RWPE2 (cell line): ENCODE data around the gene LRRC8B.
A peak's percentile ranks its signal among the peaks of the same experiment; 100 is the strongest.

Experiments used
- ATAC-seq: fragments of 200-7000 bp; cut with Tn5 transposase; 3 replicates; pipeline ENCODE4 v1.9.1; 2021; ENCODE audit warnings: low read depth
- DNase-seq: peaks from one replicate; pipeline ENCODE4 v3.0.0-alpha.2; 2020; ENCODE audit warnings: low spot score
- H3K27ac ChIP-seq: fragments of 450-650 bp; 2 replicates; pipeline ENCODE4 v1.5.1; 2017; ENCODE audit warnings: mild to moderate bottlenecking; ENCODE audit not compliant: poor library complexity, severe bottlenecking
- H3K27me3 ChIP-seq: fragments of 250-450 bp; sonication (Bioruptor Pico); 2 replicates; pipeline ENCODE4 v1.5.1; 2021; ENCODE audit warnings: mild to moderate bottlenecking, moderate library complexity; ENCODE audit not compliant: insufficient read depth, poor library complexity, severe bottlenecking
- H3K36me3 ChIP-seq: fragments of 250-450 bp; sonication (Bioruptor Pico); 2 replicates; pipeline ENCODE4 v1.5.1; 2020; ENCODE audit warnings: low read depth, mild to moderate bottlenecking, moderate library complexity
- H3K4me1 ChIP-seq: fragments of 250-450 bp; sonication (Bioruptor Pico); 2 replicates; pipeline ENCODE4 v1.5.1; 2021; ENCODE audit warnings: mild to moderate bottlenecking, moderate library complexity; ENCODE audit not compliant: insufficient read depth, poor library complexity, severe bottlenecking
- H3K4me3 ChIP-seq: fragments of 250-450 bp; sonication (Bioruptor Pico); 2 replicates; pipeline ENCODE4 v1.5.1; 2021; ENCODE audit warnings: mild to moderate bottlenecking, moderate library complexity; ENCODE audit not compliant: severe bottlenecking
- H3K9me3 ChIP-seq: fragments of 250-450 bp; sonication (Bioruptor Pico); 2 replicates; pipeline ENCODE4 v1.5.1; 2021; ENCODE audit warnings: mild to moderate bottlenecking, moderate library complexity; ENCODE audit not compliant: severe bottlenecking
- CTCF ChIP-seq: fragments of 450-650 bp; IDR thresholded peaks from one replicate; pipeline ENCODE4 v1.5.1; 2017; ENCODE audit warnings: mild to moderate bottlenecking, moderate library complexity; ENCODE audit not compliant: poor library complexity, severe bottlenecking

LRRC8B gene

GRCh38 chr1:89524369-89525168, at the start of gene LRRC8B:
Gene LRRC8B (plus strand): TSS chr1:89524829. CDS start chr1:89582651, 57,822 bp downstream.
- H3K27ac ChIP-seq: no peak within 1 kb of the TSS
- H3K27me3 ChIP-seq: no peaks in the 10 kb centered on the region
- H3K36me3 ChIP-seq: no peaks in the 10 kb centered on the region
- H3K4me3 ChIP-seq: peak within 1 kb of the TSS; percentile 87
- H3K4me1 ChIP-seq: no peaks in the 10 kb centered on the region
- ATAC-seq: peak; percentile 92
- H3K9me3 ChIP-seq: no peaks in the 10 kb centered on the region
- TF ChIP-seq CTCF: no peak
- DNase-seq: peak; percentile 83

GRCh38 chr1:89475269-89475668, 49.4 kb upstream of the LRRC8B start:
- no peak for DNase-seq
- Histone ChIP-seq H3K9me3 (no peaks in the 10 kb centered on the region), H3K27me3 (no peaks in the 10 kb centered on the region), H3K4me1 (no peaks in the 10 kb centered on the region), H3K4me3 (no peak overlapping the region), H3K27ac (no peak overlapping the region), H3K36me3 (no peaks in the 10 kb centered on the region)
- no peak for TF ChIP-seq CTCF
- no peak for ATAC-seq

- Histone ChIP-seq H3K4me3 (no peak overlapping the region), H3K4me1 (no peaks in the 10 kb centered on the region), H3K9me3 (no peaks in the 10 kb centered on the region), H3K27ac (no peak overlapping the region), H3K36me3 (no peaks in the 10 kb centered on the region), H3K27me3 (no peaks in the 10 kb centered on the region)
- no peak for ATAC-seq
- no peak for TF ChIP-seq CTCF
- no peak for DNase-seq
Observed at GRCh38 chr1:89476072-89476471, 48.6 kb upstream of the LRRC8B start.

GRCh38 chr1:89483010-89483756, 41.4 kb upstream of the LRRC8B start:
- Histone ChIP-seq H3K36me3 (no peaks in the 10 kb centered on the region), H3K27ac (no peak overlapping the region), H3K27me3 (no peaks in the 10 kb centered on the region), H3K4me3 (no peak overlapping the region), H3K4me1 (no peaks in the 10 kb centered on the region), H3K9me3 (no peaks in the 10 kb centered on the region)
- peak; percentile 86 for ATAC-seq
- DNase-seq: no peak
- TF ChIP-seq CTCF: peak; percentile 92

- Histone ChIP-seq H3K27me3 (no peaks in the 10 kb centered on the region), H3K4me3 (no peak overlapping the region), H3K27ac (no peak overlapping the region), H3K4me1 (no peaks in the 10 kb centered on the region), H3K36me3 (no peaks in the 10 kb centered on the region), H3K9me3 (no peaks in the 10 kb centered on the region)
- TF ChIP-seq CTCF: no peak
- no peak for DNase-seq
- no peak for ATAC-seq
Observed at GRCh38 chr1:89483757-89484077, 40.9 kb upstream of the LRRC8B start.
